ENCODE results near the gene CLIP2. TPM values are rescaled to one million over a fixed set of nuclear protein-coding genes. Genes with fewer than 3 reads are reported as not detected.

The CLIP2 gene
- total and polyA plus RNA-seq, 2 of the 4 experiments (the other 2 are of a cell fraction): 18.1 to 20.7 TPM

- TF ChIP-seq CTCF (conservative IDR thresholded peaks at IDR 0.05; ENCODE audit: low read depth, low read length) (no peak), BHLHE40 (IDR thresholded peaks at IDR 0.05; ENCODE audit: low read depth, low read length) (no peak), RCOR1 (IDR thresholded peaks at IDR 0.05; ENCODE audit: insufficient replicate concordance, low read length) (no peak)
- TF ChIP-seq, protein P1, sequence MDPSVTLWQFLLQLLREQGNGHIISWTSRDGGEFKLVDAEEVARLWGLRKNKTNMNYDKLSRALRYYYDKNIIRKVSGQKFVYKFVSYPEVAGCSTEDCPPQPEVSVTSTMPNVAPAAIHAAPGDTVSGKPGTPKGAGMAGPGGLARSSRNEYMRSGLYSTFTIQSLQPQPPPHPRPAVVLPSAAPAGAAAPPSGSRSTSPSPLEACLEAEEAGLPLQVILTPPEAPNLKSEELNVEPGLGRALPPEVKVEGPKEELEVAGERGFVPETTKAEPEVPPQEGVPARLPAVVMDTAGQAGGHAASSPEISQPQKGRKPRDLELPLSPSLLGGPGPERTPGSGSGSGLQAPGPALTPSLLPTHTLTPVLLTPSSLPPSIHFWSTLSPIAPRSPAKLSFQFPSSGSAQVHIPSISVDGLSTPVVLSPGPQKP (IDR thresholded peaks at IDR 0.05; ENCODE audit: borderline replicate concordance, low read depth, low read length): no peak
- TF ChIP-seq, protein P2, sequence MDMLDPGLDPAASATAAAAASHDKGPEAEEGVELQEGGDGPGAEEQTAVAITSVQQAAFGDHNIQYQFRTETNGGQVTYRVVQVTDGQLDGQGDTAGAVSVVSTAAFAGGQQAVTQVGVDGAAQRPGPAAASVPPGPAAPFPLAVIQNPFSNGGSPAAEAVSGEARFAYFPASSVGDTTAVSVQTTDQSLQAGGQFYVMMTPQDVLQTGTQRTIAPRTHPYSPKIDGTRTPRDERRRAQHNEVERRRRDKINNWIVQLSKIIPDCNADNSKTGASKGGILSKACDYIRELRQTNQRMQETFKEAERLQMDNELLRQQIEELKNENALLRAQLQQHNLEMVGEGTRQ (IDR thresholded peaks at IDR 0.05; ENCODE audit: low read depth, low read length): no peak
- H2AFZ ChIP-seq (replicated peaks; ENCODE audit: low read length, poor library complexity): no peak overlapping the region
- no peak overlapping the region for H3K9ac ChIP-seq (ENCODE audit: low read depth, low read length)
- in situ Hi-C loops (cut with MboI; ENCODE audit: low sequenced_read_pairs): no loop called here
- H2AK5ac ChIP-seq (ENCODE audit: low read depth, low read length): no peak overlapping the region
- H2BK15ac ChIP-seq (ENCODE audit: low read depth, low read length): no peak overlapping the region
- POLR2A ChIA-PET (ENCODE audit: unreplicated experiment): no interaction called here
- H3K56ac ChIP-seq (ENCODE audit: extremely low read depth, insufficient read depth, low read length): no peak overlapping the region
- no peak overlapping the region for H3K4me2 ChIP-seq (ENCODE audit: low read depth, low read length)
- no peaks in the 10 kb centered on the region for H3K9me1 ChIP-seq (ENCODE audit: insufficient read depth, low read length)
- H4K91ac ChIP-seq (ENCODE audit: insufficient read depth, low read depth, low read length): no peak overlapping the region
- peaks cover 0 to 14% of the 10 kb centered on the region in 2 experiments; a peak in 2 of 4 replicates for H3K79me1 ChIP-seq (ENCODE audit: low read depth in 1 of 2, low read length in 2 of 2)
- H2BK5ac ChIP-seq (ENCODE audit: low read depth, low read length, poor library complexity, severe bottlenecking): no peak overlapping the region
- CTCF ChIA-PET: no interaction called here
- dilution Hi-C loops (cut with HindIII; ENCODE audit: low sequenced_read_pairs, unreplicated experiment): no loop called here
- H2AK9ac ChIP-seq (replicated peaks; ENCODE audit: low read depth, low read length, poor library complexity): no peak overlapping the region
- no peak overlapping the region for H3K14ac ChIP-seq (replicated peaks; ENCODE audit: low read depth, low read length)
- H2BK120ac ChIP-seq (ENCODE audit: low read depth, low read length): no peak overlapping the region
- peaks cover 41% of the 10 kb centered on the region for H3K36me3 ChIP-seq (ENCODE audit: control insufficient read depth, insufficient read depth, low read length)
- DNase-seq (no peak), ATAC-seq (ENCODE audit: low read depth) (no peak)
- BruUV-seq (replicated peaks): no TSS peak
- WGBS, 2 experiments (ENCODE audit: extremely low coverage in 2 of 2, insufficient read length in 1 of 2): 90% methylated on average over 5 of the region's 9 CpGs; no CpG with 5 or more reads in 1 of the 2 experiments
- no peak overlapping the region for H3K27ac ChIP-seq (ENCODE audit: insufficient read depth, low read length)
- H3K23ac ChIP-seq (ENCODE audit: low read depth, low read length): no peak overlapping the region
- H3K18ac ChIP-seq (ENCODE audit: low read depth, low read length): no peak overlapping the region
- no peak overlapping the region for H4K5ac ChIP-seq (ENCODE audit: low read depth, low read length)
- no peaks in the 10 kb centered on the region for H3K9me3 ChIP-seq (ENCODE audit: control insufficient read depth, insufficient read depth, low read length)
- no peaks in the 10 kb centered on the region; the same call in 1 of the 2 replicates for H4K20me1 ChIP-seq (ENCODE audit: insufficient read depth, low read length)
- H2BK20ac ChIP-seq (ENCODE audit: low read depth, low read length): no peak overlapping the region
- H4K8ac ChIP-seq (ENCODE audit: low read depth in 2 of 2, low read length in 2 of 2): no peak overlapping the region
- no peaks in the 10 kb centered on the region for H3K4me1 ChIP-seq (ENCODE audit: control insufficient read depth, insufficient read depth, low read length)
- H3K4ac ChIP-seq (ENCODE audit: low read depth, low read length): no peak overlapping the region
- H3K4me3 ChIP-seq (ENCODE audit: insufficient read depth, low read depth, low read length): no peak overlapping the region
- intact Hi-C loops (cut with micrococcal nuclease): no loop called here
- no peaks in the 10 kb centered on the region for H3K27me3 ChIP-seq (ENCODE audit: control insufficient read depth, insufficient read depth, low read length)
Measured at GRCh38 chr7:74387606-74388005, 98.4 kb downstream of the CLIP2 start.
